SK-N-SH (cell line): ENCODE results near the gene CPNE4. TPM values are rescaled to one million over a fixed set of nuclear protein-coding genes. Genes with fewer than 3 reads are reported as not detected.

Source experiments
- CTCF ChIA-PET: fragments of 300-600, 350-600 bp; formaldehyde crosslinking; extraction: SDS; loops from one replicate; lab custom pipeline; 2021; lab: Yijun Ruan, JAX
- POLR2A ChIA-PET: fragments of 350-600 bp; sonication (Branson Sonifier 250); formaldehyde crosslinking; extraction: SDS; loops from one replicate; lab custom pipeline; 2020; ENCODE audit warnings: antibody characterized with exemption, inconsistent platforms; lab: Yijun Ruan, JAX
- DNase-seq: peaks from one replicate; pipeline ENCODE4 v3.0.0; 2012
- H2AFZ ChIP-seq: fragments of 200-600 bp; sonication (generic); 2 replicates; pipeline ENCODE4 v1.8.1; 2016; ENCODE audit warnings: antibody characterized with exemption, mild to moderate bottlenecking, low read depth
- H3F3A ChIP-seq: fragments of 200-600 bp; sonication (generic); replicated peaks from 2 replicates; pipeline ENCODE3; 2016; ENCODE audit warnings: antibody characterized with exemption, mild to moderate bottlenecking; ENCODE audit not compliant: insufficient read depth
- H3K27ac ChIP-seq, 2 experiments: fragments of 200-500 bp in 1 of 2; fragments of 200-600 bp in 1 of 2; sonication (Bioruptor generic) in 1 of 2; sonication (generic), shearing (Covaris generic) in 1 of 2; 2 replicates each; pipeline versions ENCODE4 v1.5.1 to v1.6.1; 2014 to 2016; ENCODE audit warnings: low read depth in 2 of 2, inconsistent platforms in 1 of 2, low read length in 1 of 2, mild to moderate bottlenecking in 1 of 2, mixed read lengths in 1 of 2
- H3K27me3 ChIP-seq: fragments of 200-600 bp; sonication (generic), shearing (Covaris generic); 2 replicates; pipeline ENCODE4 v1.6.1; 2016; ENCODE audit warnings: mixed run types; ENCODE audit not compliant: insufficient read depth
- H3K36me3 ChIP-seq, 2 experiments: fragments of 200-500 bp in 1 of 2; fragments of 200-600 bp in 1 of 2; sonication (Bioruptor generic) in 1 of 2; sonication (generic) in 1 of 2; replicated peaks in 1 of 2; 2 replicates each; pipeline versions ENCODE3 to v1.5.1; 2014 to 2016; ENCODE audit warnings: low read length in 1 of 2, mild to moderate bottlenecking in 1 of 2; ENCODE audit not compliant: insufficient read depth in 2 of 2, control insufficient read depth in 1 of 2
- H3K4me1 ChIP-seq, 2 experiments: fragments of 200-500 bp in 1 of 2; fragments of 200-600 bp in 1 of 2; sonication (Bioruptor generic) in 1 of 2; sonication (generic), shearing (Covaris generic) in 1 of 2; 2 replicates each; pipeline versions ENCODE4 v1.5.1 to v1.6.1; 2014 to 2016; ENCODE audit warnings: low read depth in 1 of 2, low read length in 1 of 2, mixed run types in 1 of 2; ENCODE audit not compliant: insufficient read depth in 2 of 2, control insufficient read depth in 1 of 2
- H3K4me2 ChIP-seq: fragments of 200-600 bp; sonication (generic), shearing (Covaris generic); 2 replicates; pipeline ENCODE4 v1.6.1; 2017; ENCODE audit warnings: mixed run types
- H3K4me3 ChIP-seq, 2 experiments: fragments of 200-500 bp in 1 of 2; fragments of 200-600 bp in 1 of 2; sonication (Bioruptor generic) in 1 of 2; sonication (generic), shearing (Covaris generic) in 1 of 2; 2 replicates each; pipeline versions ENCODE4 v1.5.1 to v1.8.1; 2014 to 2016; ENCODE audit warnings: low read depth in 2 of 2, inconsistent platforms in 1 of 2, low read length in 1 of 2, mild to moderate bottlenecking in 1 of 2, mixed read lengths in 1 of 2, moderate library complexity in 1 of 2
- H3K79me2 ChIP-seq: fragments of 200-600 bp; sonication (generic); 2 replicates; pipeline ENCODE4 v1.8.1; 2017; ENCODE audit warnings: mild to moderate bottlenecking; ENCODE audit not compliant: insufficient read depth
- H3K9ac ChIP-seq: fragments of 200-600 bp; sonication (generic); 2 replicates; pipeline ENCODE4 v1.6.1; 2017; ENCODE audit warnings: mixed run types
- H3K9me2 ChIP-seq: fragments of 200-600 bp; sonication (generic); 2 replicates; pipeline ENCODE4 v1.6.1; 2017; ENCODE audit warnings: mixed run types
- H3K9me3 ChIP-seq: fragments of 200-600 bp; sonication (generic); 2 replicates; pipeline ENCODE4 v1.6.1; 2017; ENCODE audit warnings: mixed run types, mild to moderate bottlenecking, moderate library complexity
- H4K20me1 ChIP-seq: fragments of 200-600 bp; sonication (generic); 2 replicates; pipeline ENCODE4 v1.6.1; 2017; ENCODE audit warnings: mild to moderate bottlenecking, mixed run types; ENCODE audit not compliant: insufficient read depth
- FOXJ3 ChIP-seq: sonication (generic); formaldehyde crosslinking; IDR thresholded peaks from 2 replicates; pipeline ENCODE4 v1.5.1; 2020; ENCODE audit warnings: mild to moderate bottlenecking, missing genetic modification reagents
- GABPA ChIP-seq: IDR thresholded peaks from 2 replicates; pipeline ENCODE4 v1.4.0; 2012; ENCODE audit warnings: low read depth, mild to moderate bottlenecking
- MEF2A ChIP-seq: IDR thresholded peaks from 2 replicates; pipeline ENCODE4 v1.4.0; 2012; ENCODE audit warnings: low read depth, borderline replicate concordance
- NFIC ChIP-seq: IDR thresholded peaks from 2 replicates; pipeline ENCODE4 v1.4.0; 2012; ENCODE audit warnings: borderline replicate concordance
- NRF1 ChIP-seq: IDR thresholded peaks from 2 replicates; pipeline ENCODE4 v1.6.1; 2012; ENCODE audit warnings: low read depth, mild to moderate bottlenecking, low read length
- POLR2AphosphoS5 ChIP-seq: IDR thresholded peaks from 2 replicates; pipeline ENCODE4 v1.6.1; 2012; ENCODE audit warnings: low read depth, low read length
- RAD21 ChIP-seq: IDR thresholded peaks from 2 replicates; pipeline ENCODE4 v1.6.1; 2012; ENCODE audit warnings: mild to moderate bottlenecking, low read length
- RFX5 ChIP-seq: IDR thresholded peaks from 2 replicates; pipeline ENCODE4 v1.6.1; 2012; ENCODE audit warnings: mild to moderate bottlenecking, improper control_type of control experiment, low read length
- RXRA ChIP-seq: IDR thresholded peaks from 2 replicates; pipeline ENCODE4 v1.4.0; 2012; ENCODE audit warnings: low read depth, mild to moderate bottlenecking, borderline replicate concordance
- SIN3A ChIP-seq: IDR thresholded peaks from 2 replicates; pipeline ENCODE4 v1.6.1; 2012; ENCODE audit warnings: low read depth, mild to moderate bottlenecking, low read length, moderate library complexity, borderline replicate concordance
- SMC3 ChIP-seq: IDR thresholded peaks from 2 replicates; pipeline ENCODE4 v1.6.1; 2012; ENCODE audit warnings: low read depth, low read length, improper control_type of control experiment
- TAF1 ChIP-seq: IDR thresholded peaks from 2 replicates; pipeline ENCODE4 v1.6.1; 2012; ENCODE audit warnings: low read depth, mild to moderate bottlenecking, low read length, moderate library complexity, borderline replicate concordance
- YY1 ChIP-seq: IDR thresholded peaks from 2 replicates; pipeline ENCODE4 v1.4.0; 2012; ENCODE audit warnings: low read depth, mild to moderate bottlenecking
- WGBS: methylation state at CpG from one replicate; pipeline ENCODE4 v1.1.6; 2017; ENCODE audit warnings: low lambda C conversion rate; 5-methylcytosine and 5-hydroxymethylcytosine counted together
- polyA plus RNA-seq, 3 experiments: library from polyadenylated mRNA; depleted of rRNA; stranded (reverse); fragments of >200 nt; gene quantifications; 2 replicates each; pipeline ENCODE4 v1.2.3, GENCODE V29; 2012
- TF ChIP-seq, protein P1 (sequence below): fragments of 150-350 bp; IDR thresholded peaks from 2 replicates; pipeline ENCODE4 v1.6.1; 2016; ENCODE audit warnings: mild to moderate bottlenecking, low read depth, low read length
- TF ChIP-seq, protein P2 (sequence below): fragments of 150-350 bp; IDR thresholded peaks from 2 replicates; pipeline ENCODE4 v1.6.1; 2017; ENCODE audit warnings: antibody characterized with exemption, low read length, low read depth, borderline replicate concordance
- TF ChIP-seq, protein P3 (sequence below): IDR thresholded peaks from 2 replicates; pipeline ENCODE4 v1.4.0; 2012; ENCODE audit warnings: low read depth

Gene CPNE4
- polyA plus RNA-seq, 1 of the 3 experiments (the other 2 are of a cell fraction) = not detected

- Histone ChIP-seq H3K27ac (no peak overlapping the region), H2AFZ (no peak overlapping the region), H3K36me3 (no peaks in the 10 kb centered on the region), H3F3A (no peaks in the 10 kb centered on the region), H3K79me2 (no peaks in the 10 kb centered on the region), H3K4me3 (no peak overlapping the region)
- DNase-seq = no peak
- POLR2A ChIA-PET = no interaction called here
- TF ChIP-seq SIN3A = no peak
- no peak for TF ChIP-seq NRF1
- no peak for TF ChIP-seq MEF2A
- no peak for TF ChIP-seq FOXJ3 (CRISPR knock-in tag)
- TF ChIP-seq RXRA = no peak
- TF ChIP-seq POLR2AphosphoS5 = no peak
- no peak for TF ChIP-seq RFX5
- TF ChIP-seq RAD21 = no peak
- TF ChIP-seq, protein P1, sequence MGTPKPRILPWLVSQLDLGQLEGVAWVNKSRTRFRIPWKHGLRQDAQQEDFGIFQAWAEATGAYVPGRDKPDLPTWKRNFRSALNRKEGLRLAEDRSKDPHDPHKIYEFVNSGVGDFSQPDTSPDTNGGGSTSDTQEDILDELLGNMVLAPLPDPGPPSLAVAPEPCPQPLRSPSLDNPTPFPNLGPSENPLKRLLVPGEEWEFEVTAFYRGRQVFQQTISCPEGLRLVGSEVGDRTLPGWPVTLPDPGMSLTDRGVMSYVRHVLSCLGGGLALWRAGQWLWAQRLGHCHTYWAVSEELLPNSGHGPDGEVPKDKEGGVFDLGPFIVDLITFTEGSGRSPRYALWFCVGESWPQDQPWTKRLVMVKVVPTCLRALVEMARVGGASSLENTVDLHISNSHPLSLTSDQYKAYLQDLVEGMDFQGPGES = no peak
- TF ChIP-seq, protein P2, sequence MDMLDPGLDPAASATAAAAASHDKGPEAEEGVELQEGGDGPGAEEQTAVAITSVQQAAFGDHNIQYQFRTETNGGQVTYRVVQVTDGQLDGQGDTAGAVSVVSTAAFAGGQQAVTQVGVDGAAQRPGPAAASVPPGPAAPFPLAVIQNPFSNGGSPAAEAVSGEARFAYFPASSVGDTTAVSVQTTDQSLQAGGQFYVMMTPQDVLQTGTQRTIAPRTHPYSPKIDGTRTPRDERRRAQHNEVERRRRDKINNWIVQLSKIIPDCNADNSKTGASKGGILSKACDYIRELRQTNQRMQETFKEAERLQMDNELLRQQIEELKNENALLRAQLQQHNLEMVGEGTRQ = no peak
- no peak for TF ChIP-seq GABPA
- TF ChIP-seq NFIC = no peak
- TF ChIP-seq, all 33 proteins: peak for 0
- no peak overlapping the region for H3K4me2 ChIP-seq
- no peaks in the 10 kb centered on the region; the same call in 1 of the 2 replicates for H3K27me3 ChIP-seq
- no peak overlapping the region for H3K9ac ChIP-seq
- no peaks in the 10 kb centered on the region for H3K9me2 ChIP-seq
- 76% methylated on average over 15 of the region's 15 CpGs for WGBS
- H3K4me1 ChIP-seq = peaks cover 0 to 13% of the 10 kb centered on the region in 2 experiments; a peak in 1 of 4 replicates
- no peaks in the 10 kb centered on the region for H3K9me3 ChIP-seq
- CTCF ChIA-PET = interaction anchor here (0.7 to 4.1 kb wide), 7 partner anchors 23 to 1027 kb away, joined by 3 to 58 read pairs (median 4); no protein-coding TSS in a partner anchor
- no peaks in the 10 kb centered on the region for H4K20me1 ChIP-seq
Observed at GRCh38 chr3:132033471-132033870, 1.3 kb downstream of the CPNE4 start.

- H3K4me3 ChIP-seq = no peak overlapping the region
- no peaks in the 10 kb centered on the region for H4K20me1 ChIP-seq
- TF ChIP-seq TAF1 (no peak), SMC3 (no peak), RFX5 (no peak), YY1 (no peak), RXRA (no peak)
- TF ChIP-seq, protein P2 = no peak
- TF ChIP-seq, protein P3, sequence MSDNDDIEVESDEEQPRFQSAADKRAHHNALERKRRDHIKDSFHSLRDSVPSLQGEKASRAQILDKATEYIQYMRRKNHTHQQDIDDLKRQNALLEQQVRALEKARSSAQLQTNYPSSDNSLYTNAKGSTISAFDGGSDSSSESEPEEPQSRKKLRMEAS = no peak
- no peak overlapping the region for H3K27ac ChIP-seq
- peaks cover 0 to 13% of the 10 kb centered on the region in 2 experiments; a peak in 1 of 4 replicates for H3K4me1 ChIP-seq
- no peak overlapping the region for H3K4me2 ChIP-seq
- H3K9ac ChIP-seq = no peak overlapping the region
- H3K9me3 ChIP-seq = no peaks in the 10 kb centered on the region
- no peaks in the 10 kb centered on the region for H3K79me2 ChIP-seq
- H3F3A ChIP-seq = no peaks in the 10 kb centered on the region
- DNase-seq = no peak
- 92% methylated on average over 8 of the region's 8 CpGs for WGBS
- H3K9me2 ChIP-seq = no peaks in the 10 kb centered on the region
- CTCF ChIA-PET = interaction anchor here (0.7 to 4.1 kb wide), 4 partner anchors 22 to 490 kb away, joined by 3 to 58 read pairs (median 4); no protein-coding TSS in a partner anchor
- POLR2A ChIA-PET = no interaction called here
- H3K27me3 ChIP-seq = no peaks in the 10 kb centered on the region; the same call in 1 of the 2 replicates
- no peaks in the 10 kb centered on the region for H3K36me3 ChIP-seq
- H2AFZ ChIP-seq = no peak overlapping the region
Observed at GRCh38 chr3:132032959-132033358, 1.9 kb downstream of the CPNE4 start.
